Mucosa of stomach (tissue), 1 donor: ENCODE results near the gene PKP3.
"Not testable (repeated sequence)": the region's sequence is repeated elsewhere in the genome, so short reads cannot be mapped to it uniquely, and the experiment has no call there.

Experiments
- H3K27me3 ChIP-seq: one replicate; pipeline ENCODE4 v1.7.0; 2013; ENCODE audit warnings: mild to moderate bottlenecking, low read length; ENCODE audit not compliant: control insufficient read depth, insufficient read depth
- H3K36me3 ChIP-seq: one replicate; pipeline ENCODE4 v1.7.0; 2013; ENCODE audit warnings: low read length; ENCODE audit not compliant: control insufficient read depth, insufficient read depth
- H3K4me1 ChIP-seq: one replicate; pipeline ENCODE4 v1.7.0; 2013; ENCODE audit warnings: mild to moderate bottlenecking, low read length; ENCODE audit not compliant: control insufficient read depth, insufficient read depth
- H3K4me3 ChIP-seq: one replicate; pipeline ENCODE4 v1.7.0; 2013; ENCODE audit warnings: low read length
- H3K9ac ChIP-seq: one replicate; pipeline ENCODE4 v1.7.0; 2013; ENCODE audit warnings: mild to moderate bottlenecking, low read length, moderate library complexity
- H3K9me3 ChIP-seq: one replicate; pipeline ENCODE4 v1.7.0; 2013; ENCODE audit warnings: mild to moderate bottlenecking, low read length, moderate library complexity; ENCODE audit not compliant: control insufficient read depth
- donor health status: Pancreatic carcinoma.

The PKP3 gene

GRCh38 chr11:394034-394857, at the start of gene PKP3:
PKP3 (plus strand) TSS chr11:394209; CDS start chr11:394293, 84 bp downstream.
- H3K36me3 ChIP-seq: no peaks in the 10 kb centered on the region
- peaks cover 28% of the 10 kb centered on the region for H3K4me1 ChIP-seq
- peak within 1 kb of the TSS; percentile 91 for H3K9ac ChIP-seq
- no peaks in the 10 kb centered on the region for H3K27me3 ChIP-seq
- H3K9me3 ChIP-seq: no peaks in the 10 kb centered on the region
- H3K4me3 ChIP-seq: peak within 1 kb of the TSS; percentile 71

DNA sequence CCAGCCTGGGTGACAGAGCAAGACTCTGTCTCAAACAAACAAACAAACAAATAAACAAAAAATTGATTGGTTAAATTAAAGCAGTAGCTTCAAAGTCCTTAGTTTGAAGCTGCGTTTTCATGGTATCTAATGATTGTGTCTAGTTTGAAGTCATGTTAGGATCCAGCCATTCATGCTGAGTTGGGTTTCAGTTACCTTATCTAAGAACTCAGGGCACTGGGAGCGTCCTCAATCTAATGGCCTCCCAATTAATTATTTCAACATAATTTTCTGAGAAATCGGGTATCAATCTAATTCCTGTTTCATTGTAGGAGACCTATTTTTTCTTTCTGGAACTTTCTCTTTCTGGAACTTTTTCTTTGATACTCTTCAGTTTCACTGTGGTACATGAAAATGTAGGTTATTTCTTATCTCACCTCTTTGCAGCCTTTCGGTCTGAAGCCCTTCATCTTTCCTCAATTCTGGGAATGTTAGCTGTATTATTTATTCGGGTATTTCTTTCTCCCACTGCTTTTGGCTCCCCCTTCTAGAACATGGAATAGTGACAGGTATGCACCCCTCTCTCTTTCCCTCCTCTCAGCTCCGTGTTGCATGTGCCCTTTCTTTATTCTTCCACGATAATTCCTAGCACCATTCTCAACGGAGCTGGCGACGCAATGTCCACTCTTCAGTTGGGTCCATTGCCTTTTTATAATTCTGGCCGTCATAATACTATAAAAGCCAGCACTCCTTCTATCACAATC, 49.0 kb upstream of the PKP3 start:
- Histone ChIP-seq H3K4me3 (no peak overlapping the region), H3K9me3 (no peaks in the 10 kb centered on the region), H3K9ac (no peak overlapping the region), H3K4me1 (no peaks in the 10 kb centered on the region), H3K27me3 (no peaks in the 10 kb centered on the region), H3K36me3 (no peaks in the 10 kb centered on the region)

DNA sequence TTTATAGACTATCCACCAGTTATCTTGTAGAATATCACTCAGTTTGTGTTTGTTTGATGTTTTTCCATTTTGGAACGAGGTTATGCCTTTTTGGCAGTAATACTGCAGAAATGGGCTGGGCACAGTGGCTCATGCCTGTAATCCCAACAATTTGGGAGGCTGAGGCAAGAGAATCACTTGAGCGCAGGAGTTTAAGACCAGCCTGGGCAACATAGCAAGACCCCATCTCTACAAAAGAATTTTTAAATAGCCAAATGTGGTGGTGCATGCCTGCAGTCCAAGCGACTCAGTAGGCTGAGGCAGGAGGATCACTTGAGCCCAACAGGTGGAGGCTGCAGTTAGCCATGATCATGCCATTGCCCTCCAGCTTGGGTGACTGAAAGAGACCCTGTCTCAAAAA, 47.5 kb upstream of the PKP3 start:
- H3K9ac ChIP-seq: no peak overlapping the region

GRCh38 chr11:349270-349954, 44.6 kb upstream of the PKP3 start:
- H3K27me3 ChIP-seq, H3K9ac ChIP-seq, H3K9me3 ChIP-seq, H3K4me3 ChIP-seq, H3K36me3 ChIP-seq: not testable (repeated sequence)
- H3K4me1 ChIP-seq: peaks cover 17% of the 10 kb centered on the region

More for the DNA sequence above, 47.5 kb upstream of the PKP3 start:
- Histone ChIP-seq H3K4me3 (no peak overlapping the region), H3K27me3 (no peaks in the 10 kb centered on the region), H3K36me3 (no peaks in the 10 kb centered on the region), H3K9me3 (no peaks in the 10 kb centered on the region), H3K4me1 (peaks cover 4% of the 10 kb centered on the region)

- not testable (repeated sequence) for H3K4me3 ChIP-seq, H3K36me3 ChIP-seq, H3K27me3 ChIP-seq, H3K9me3 ChIP-seq, H3K9ac ChIP-seq
- H3K4me1 ChIP-seq: peaks cover 19% of the 10 kb centered on the region
These were observed 43.8 kb upstream of the PKP3 start for GRCh38 chr11:350033-350722.

DNA sequence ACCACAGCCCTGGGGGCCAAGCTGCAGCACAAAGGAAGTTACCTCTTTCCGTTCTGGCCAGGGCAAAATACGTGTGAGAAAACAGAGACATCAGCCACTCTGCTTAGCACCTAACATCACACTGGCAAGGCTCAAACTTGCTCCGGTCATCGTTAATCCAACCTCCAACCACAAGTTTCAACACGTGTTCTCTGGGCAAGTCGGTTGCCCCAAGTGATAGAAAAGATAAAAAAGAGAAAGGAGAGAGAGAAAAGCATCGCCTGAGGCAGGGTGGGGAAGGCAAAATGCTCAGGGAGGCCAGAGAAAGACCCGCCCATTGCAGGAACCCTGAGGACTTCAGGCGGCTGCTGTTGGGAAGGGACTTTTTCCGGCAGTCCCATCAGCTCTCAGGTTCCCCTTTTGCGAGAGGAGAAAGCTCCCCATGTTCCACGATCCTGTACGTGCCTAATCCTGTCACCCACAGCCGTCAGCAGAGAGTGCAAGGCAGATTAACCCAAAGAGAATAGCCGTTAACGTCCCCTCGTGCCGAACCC, 43.2 kb upstream of the PKP3 start:
- Histone ChIP-seq H3K9ac (no peak overlapping the region), H3K4me1 (peaks cover 25% of the 10 kb centered on the region), H3K36me3 (no peaks in the 10 kb centered on the region), H3K27me3 (no peaks in the 10 kb centered on the region), H3K4me3 (no peak overlapping the region), H3K9me3 (no peaks in the 10 kb centered on the region)

GRCh38 chr11:351411-351810, 42.6 kb upstream of the PKP3 start:
- no peak overlapping the region for H3K9ac ChIP-seq

GRCh38 chr11:352456-353031, 41.5 kb upstream of the PKP3 start:
- Histone ChIP-seq H3K36me3 (no peaks in the 10 kb centered on the region), H3K4me3 (no peak overlapping the region), H3K9ac (peak overlapping the region; percentile 22), H3K4me1 (peaks cover 25% of the 10 kb centered on the region), H3K27me3 (no peaks in the 10 kb centered on the region), H3K9me3 (no peaks in the 10 kb centered on the region)

More at GRCh38 chr11:351411-351810, 42.6 kb upstream of the PKP3 start:
- H3K9me3 ChIP-seq: no peaks in the 10 kb centered on the region
- H3K27me3 ChIP-seq: no peaks in the 10 kb centered on the region
- no peak overlapping the region for H3K4me3 ChIP-seq
- no peaks in the 10 kb centered on the region for H3K36me3 ChIP-seq
- H3K4me1 ChIP-seq: peaks cover 25% of the 10 kb centered on the region

DNA sequence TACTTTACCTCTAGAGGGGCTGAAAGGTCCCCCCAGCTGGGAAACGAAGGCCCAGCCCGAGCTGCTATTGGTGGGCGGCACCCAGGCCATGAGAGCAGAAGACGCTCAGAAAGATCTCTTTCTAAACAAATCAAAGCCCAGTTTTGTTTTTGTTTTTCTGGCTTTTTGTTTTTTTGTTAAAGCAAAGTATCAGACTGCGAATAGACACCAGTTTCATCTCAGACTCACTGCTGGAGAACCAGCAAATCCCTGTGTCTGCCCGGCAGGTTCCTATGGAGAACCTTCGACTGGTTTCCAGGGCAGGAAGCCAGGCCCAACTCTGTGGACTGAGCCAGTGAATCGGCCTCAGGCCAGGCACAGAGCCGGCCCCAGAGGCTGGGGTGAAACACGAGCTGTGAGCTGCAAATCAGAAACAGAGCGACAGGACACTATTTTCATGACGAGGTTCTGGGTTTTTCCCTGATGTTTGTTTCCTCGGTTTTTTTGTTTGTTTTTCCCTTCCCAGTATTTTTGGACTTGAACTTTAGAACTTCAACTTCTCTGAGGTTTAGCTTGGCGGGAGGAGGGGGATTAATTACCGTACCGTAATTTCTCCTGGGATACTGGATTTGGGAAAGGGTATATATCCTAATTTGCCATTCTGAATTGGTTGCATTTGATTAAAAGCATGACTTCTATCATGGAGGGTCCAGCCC, 40.7 kb upstream of the PKP3 start:
- H3K9ac ChIP-seq: peak overlapping the region; percentile 22
- no peaks in the 10 kb centered on the region for H3K9me3 ChIP-seq
- H3K36me3 ChIP-seq: no peaks in the 10 kb centered on the region
- H3K4me1 ChIP-seq: peaks cover 25% of the 10 kb centered on the region
- H3K4me3 ChIP-seq: no peak overlapping the region
- H3K27me3 ChIP-seq: no peaks in the 10 kb centered on the region

DNA sequence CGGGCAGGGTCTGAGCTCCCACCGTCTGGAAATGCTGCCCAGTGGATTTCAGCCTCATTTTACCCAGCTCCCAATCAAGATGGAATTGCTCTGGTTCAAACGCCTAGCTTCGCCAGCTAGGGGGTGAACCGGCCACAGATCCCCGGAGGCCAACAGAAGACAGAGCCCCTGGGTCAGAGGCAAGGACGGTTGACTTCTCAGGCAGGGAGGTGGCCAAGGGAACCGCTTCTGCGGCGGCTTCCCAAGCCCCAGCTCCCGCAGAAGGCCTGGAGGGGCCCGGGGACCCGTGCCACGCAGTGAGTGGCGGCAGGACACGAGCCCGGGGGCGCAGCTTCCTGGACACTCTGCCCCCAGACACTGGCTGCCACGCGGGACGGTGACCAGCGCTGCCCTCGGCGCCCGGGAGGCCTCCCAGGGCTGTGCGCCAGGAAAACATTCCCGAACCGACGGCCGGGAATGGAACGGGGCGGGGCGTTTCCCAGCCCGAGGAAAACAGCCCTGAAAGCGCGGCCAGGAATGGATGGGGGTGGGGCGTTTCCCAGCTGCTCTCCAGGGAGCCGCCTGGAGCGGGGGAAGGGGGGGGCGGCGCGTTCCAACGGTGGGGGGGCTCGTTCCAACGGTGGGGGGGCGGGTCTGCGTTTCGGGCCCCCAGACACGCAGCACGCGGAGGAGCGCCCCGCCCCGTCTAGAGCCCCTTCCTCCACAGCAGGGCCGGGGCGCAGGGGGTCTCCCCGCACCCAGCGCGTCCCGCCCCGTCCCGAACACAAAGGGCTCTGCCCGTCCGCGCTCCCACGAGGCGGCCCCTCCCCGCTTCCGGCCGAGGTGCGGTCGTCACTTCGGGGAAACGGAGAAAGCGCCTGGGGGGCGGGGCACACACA, 38.2 kb upstream of the PKP3 start:
- no peaks in the 10 kb centered on the region for H3K9me3 ChIP-seq
- no peak overlapping the region for H3K4me3 ChIP-seq
- peak overlapping the region; percentile 44 for H3K9ac ChIP-seq
- H3K27me3 ChIP-seq: peaks cover 9% of the 10 kb centered on the region
- peaks cover 21% of the 10 kb centered on the region for H3K4me1 ChIP-seq
- no peaks in the 10 kb centered on the region for H3K36me3 ChIP-seq
